OCI-LY3 (cell line): ENCODE measurements around the gene MAP4K2.

ENCODE experiments used
- EZH2phosphoT487 ChIP-seq: fragments of 200-600 bp; shearing (Covaris generic); IDR thresholded peaks from 2 replicates; pipeline ENCODE4 v1.6.1; 2018; ENCODE audit warnings: antibody characterized with exemption, mixed run types, low read depth
- TF ChIP-seq, protein P1 (sequence below): fragments of 200-600, 300-600 bp; sonication (generic); IDR thresholded peaks from 2 replicates; pipeline ENCODE4 v1.5.1; 2014; ENCODE audit warnings: antibody characterized with exemption, low read length, low read depth

GRCh38 chr11:64763526-64764039 is 39.4 kb downstream of the MAP4K2 start:
- TF ChIP-seq, protein P1, sequence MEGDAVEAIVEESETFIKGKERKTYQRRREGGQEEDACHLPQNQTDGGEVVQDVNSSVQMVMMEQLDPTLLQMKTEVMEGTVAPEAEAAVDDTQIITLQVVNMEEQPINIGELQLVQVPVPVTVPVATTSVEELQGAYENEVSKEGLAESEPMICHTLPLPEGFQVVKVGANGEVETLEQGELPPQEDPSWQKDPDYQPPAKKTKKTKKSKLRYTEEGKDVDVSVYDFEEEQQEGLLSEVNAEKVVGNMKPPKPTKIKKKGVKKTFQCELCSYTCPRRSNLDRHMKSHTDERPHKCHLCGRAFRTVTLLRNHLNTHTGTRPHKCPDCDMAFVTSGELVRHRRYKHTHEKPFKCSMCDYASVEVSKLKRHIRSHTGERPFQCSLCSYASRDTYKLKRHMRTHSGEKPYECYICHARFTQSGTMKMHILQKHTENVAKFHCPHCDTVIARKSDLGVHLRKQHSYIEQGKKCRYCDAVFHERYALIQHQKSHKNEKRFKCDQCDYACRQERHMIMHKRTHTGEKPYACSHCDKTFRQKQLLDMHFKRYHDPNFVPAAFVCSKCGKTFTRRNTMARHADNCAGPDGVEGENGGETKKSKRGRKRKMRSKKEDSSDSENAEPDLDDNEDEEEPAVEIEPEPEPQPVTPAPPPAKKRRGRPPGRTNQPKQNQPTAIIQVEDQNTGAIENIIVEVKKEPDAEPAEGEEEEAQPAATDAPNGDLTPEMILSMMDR, result no peak
- TF ChIP-seq EZH2phosphoT487, result no peak
